Activated CD4-positive, alpha-beta T cell treated with anti-CD3 and anti-CD28 coated beads for 36 hours (primary cell): ENCODE measurements around the gene CPNE1. TPM values are rescaled to one million over a fixed set of nuclear protein-coding genes. Genes with fewer than 3 reads are reported as not detected.
"Not testable (repeated sequence)": the region's sequence is repeated elsewhere in the genome, so short reads cannot be mapped to it uniquely, and the experiment has no call there.

Source experiments
- ATAC-seq: fragments of 200-7000 bp; cut with Tn5 transposase; one replicate; pipeline ENCODE4 v1.10.0; 2021; ENCODE audit warnings: mild to moderate bottlenecking, moderate library complexity
- CTCF ChIA-PET: fragments of 350-600 bp; sonication (Branson Sonifier 250); formaldehyde crosslinking; loops from one replicate; lab custom pipeline; 2021; ENCODE audit warnings: antibody characterized with exemption; lab: Charles Lee
- POLR2A ChIA-PET: fragments of 350-600 bp; sonication (Branson Sonifier 250); formaldehyde crosslinking; loops from one replicate; lab custom pipeline; 2021; ENCODE audit warnings: antibody characterized with exemption, inconsistent platforms; lab: Charles Lee
- DNase-seq: peaks from one replicate; pipeline ENCODE4 v3.0.0-alpha.2; 2020
- H3K27ac Mint-ChIP-seq: one replicate; pipeline ENCODE4 v1.8.0; 2021; ENCODE audit warnings: mixed read lengths
- H3K27me3 Mint-ChIP-seq: one replicate; pipeline ENCODE4 v1.8.0; 2021; ENCODE audit warnings: mixed read lengths
- H3K36me3 Mint-ChIP-seq: one replicate; pipeline ENCODE4 v1.8.0; 2021; ENCODE audit warnings: low read depth, mixed read lengths
- H3K4me1 Mint-ChIP-seq: one replicate; pipeline ENCODE4 v1.8.0; 2021; ENCODE audit warnings: mixed read lengths
- H3K4me3 Mint-ChIP-seq: one replicate; pipeline ENCODE4 v1.8.0; 2021; ENCODE audit warnings: mild to moderate bottlenecking, moderate library complexity, mixed read lengths
- H3K9me3 Mint-ChIP-seq: one replicate; pipeline ENCODE4 v1.8.0; 2021; ENCODE audit warnings: low read depth, mixed read lengths
- intact Hi-C, 2 experiments: fragments of 100-400 bp; cut with DNase I in 1 of 2; cut with micrococcal nuclease in 1 of 2; formaldehyde crosslinking; loops; one replicate each; pipeline versions ENCODE4 v1.14.2 to v1.15.1; 2022 to 2024; cut with DNase I, micrococcal nuclease
- total RNA-seq, 2 experiments: library from RNA; stranded (reverse); gene quantifications; one replicate each; pipeline ENCODE4 v1.2.3, GENCODE V29; 2021

The CPNE1 gene
- total RNA-seq = 100 to 1,000 TPM; 249 to 258 TPM

DNA sequence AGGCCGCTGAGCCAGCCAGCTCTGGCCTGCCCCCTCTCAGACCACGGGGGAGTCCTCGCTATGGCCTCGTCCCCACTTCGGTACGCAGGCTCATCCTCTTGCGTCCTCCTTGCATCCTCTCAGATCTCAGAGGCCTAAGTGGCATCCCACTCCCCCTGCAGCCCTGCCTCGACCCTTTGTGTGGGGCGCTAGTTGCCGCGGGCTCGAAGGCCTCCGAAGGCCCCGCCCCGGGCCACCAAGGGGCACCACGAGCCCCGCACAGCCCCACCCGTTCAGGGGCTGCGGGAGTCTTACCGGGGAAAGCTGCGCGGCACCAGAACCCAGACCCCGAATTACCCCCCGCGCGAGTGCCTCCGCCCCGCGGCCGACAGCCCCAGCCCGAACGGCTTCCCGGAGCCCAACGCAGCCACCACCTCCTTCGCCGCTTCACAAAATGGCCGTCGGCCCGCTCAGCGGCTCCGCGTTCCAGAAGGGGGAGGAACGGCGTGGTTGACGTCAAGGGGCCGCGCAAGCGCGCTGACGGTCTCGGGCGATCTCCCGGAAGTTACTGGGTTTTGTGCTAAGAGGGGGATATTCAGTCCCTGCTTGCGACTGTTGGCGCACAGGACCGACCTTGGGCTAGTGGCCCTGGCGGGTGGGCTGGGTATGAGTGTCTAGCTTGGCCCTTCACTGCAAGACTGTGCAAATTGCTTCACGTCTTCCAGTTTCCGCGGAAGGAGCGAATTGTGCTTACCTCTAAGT, at the start of gene CPNE1, which contains the start of gene RBM12:
CPNE1 (minus strand) TSS at position 435 of the 741 bp plus-strand sequence. CDS start 31,977 bp downstream, outside the sequence.
RBM12 (minus strand) TSS at position 435 of the 741 bp plus-strand sequence. CDS start 9,578 bp downstream, outside the sequence.
- Mint-ChIP-seq H3K9me3 (peaks cover 2% of the 10 kb centered on the region), H3K4me3 (peak within 1 kb of the TSS; percentile 80), H3K4me1 (peaks cover 36% of the 10 kb centered on the region), H3K27ac (peak within 1 kb of the TSS; percentile 100), H3K36me3 (peaks cover 42% of the 10 kb centered on the region), H3K27me3 (no peaks in the 10 kb centered on the region)
- CTCF ChIA-PET = interaction anchor here (0.5 to 8.6 kb wide), 4 partner anchors 14 to 290 kb away, joined by 3 to 92 read pairs (median 6); partner anchors contain the start of genes SCAND1 and SPAG4
- DNase-seq = peak; percentile 96
- intact Hi-C loops = loop anchor here (1.0 to 5.0 kb wide), 13 partner anchors 34 to 357 kb away; partner anchors contain the start of genes ERGIC3 (in 2 of the 2), NFS1 (in 2 of the 2), ROMO1 (in 2 of the 2) and SCAND1 (in 2 of the 2)
- POLR2A ChIA-PET = interaction anchor here (0.6 to 4.5 kb wide), 11 partner anchors 35 to 210 kb away, joined by 3 to 55 read pairs (median 6); partner anchors contain the start of genes ERGIC3, NFS1, RBM39 and ROMO1
- ATAC-seq = peak; percentile 68

DNA sequence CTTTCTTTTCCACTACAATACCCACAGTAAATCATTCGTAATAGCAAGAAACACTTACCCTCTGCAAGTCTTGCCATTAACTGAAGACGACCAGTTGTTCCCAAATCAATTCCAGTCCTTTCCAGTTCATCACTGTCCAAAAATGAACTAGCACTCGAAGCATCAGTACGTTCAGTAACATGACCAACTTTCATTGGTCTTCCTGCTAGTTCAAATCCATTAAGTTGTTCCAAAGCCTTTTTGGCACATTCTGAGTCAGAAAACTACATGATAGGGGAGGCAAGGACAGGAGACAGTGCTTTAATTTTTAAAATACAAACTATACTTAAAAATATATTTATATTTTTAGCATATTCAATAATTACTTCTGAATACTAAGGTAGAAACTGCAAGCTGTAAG, 49.4 kb upstream of the CPNE1 start:
- Mint-ChIP-seq H3K27me3 (no peaks in the 10 kb centered on the region), H3K4me3 (no peak overlapping the region), H3K36me3 (peaks cover 67% of the 10 kb centered on the region), H3K4me1 (peaks cover 51% of the 10 kb centered on the region), H3K9me3 (no peaks in the 10 kb centered on the region), H3K27ac (peak overlapping the region; percentile 67)
- no peak for ATAC-seq
- DNase-seq = no peak
- CTCF ChIA-PET = interaction anchor here (0.6 to 1.9 kb wide), 4 partner anchors 18 to 183 kb away, joined by 3 to 6 read pairs (median 4); no protein-coding TSS in a partner anchor
- intact Hi-C loops = no loop called here
- POLR2A ChIA-PET = interaction anchor here (0.7 to 1.6 kb wide), 3 partner anchors 10 to 28 kb away, joined by 3 to 5 read pairs (median 4); partner anchors contain the start of gene RBM39

DNA sequence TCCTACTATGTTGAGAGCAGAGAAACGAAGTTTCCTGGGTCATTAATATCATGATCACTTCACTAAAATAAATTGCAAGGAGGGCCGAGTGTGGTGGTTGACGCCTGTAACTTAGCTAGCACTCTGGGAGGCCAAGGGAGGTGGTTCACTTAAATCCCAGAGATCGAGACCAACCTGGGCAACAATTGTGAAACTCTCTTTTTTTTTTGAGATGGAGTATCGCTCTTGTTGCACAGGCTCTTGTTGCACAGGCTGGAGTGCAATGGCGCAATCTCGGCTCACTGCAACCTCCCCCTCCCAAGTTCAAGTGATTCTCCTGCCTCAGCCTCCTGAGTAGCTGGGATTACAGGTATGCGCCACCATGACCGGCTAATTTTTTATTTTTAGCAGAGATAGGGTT, 48.4 kb upstream of the CPNE1 start:
- not testable (repeated sequence) for H3K4me3 Mint-ChIP-seq, DNase-seq, H3K27me3 Mint-ChIP-seq, H3K9me3 Mint-ChIP-seq, ATAC-seq
- H3K27ac Mint-ChIP-seq = peak overlapping the region; percentile 51
- H3K4me1 Mint-ChIP-seq = peaks cover 49% of the 10 kb centered on the region
- ChIA-PET CTCF (interaction anchor here (0.6 kb wide), 1 partner anchor 26 kb away, joined by 4 read pairs; no protein-coding TSS in a partner anchor), POLR2A (interaction anchor here (0.6 to 1.4 kb wide), 4 partner anchors 10 to 206 kb away, joined by 3 to 4 read pairs (median 4); no protein-coding TSS in a partner anchor)
- intact Hi-C loops = loop anchor here in 1 of 2 experiments (2.0 kb wide), 1 partner anchor 18 kb away; no protein-coding TSS in a partner anchor
- peaks cover 68% of the 10 kb centered on the region for H3K36me3 Mint-ChIP-seq

DNA sequence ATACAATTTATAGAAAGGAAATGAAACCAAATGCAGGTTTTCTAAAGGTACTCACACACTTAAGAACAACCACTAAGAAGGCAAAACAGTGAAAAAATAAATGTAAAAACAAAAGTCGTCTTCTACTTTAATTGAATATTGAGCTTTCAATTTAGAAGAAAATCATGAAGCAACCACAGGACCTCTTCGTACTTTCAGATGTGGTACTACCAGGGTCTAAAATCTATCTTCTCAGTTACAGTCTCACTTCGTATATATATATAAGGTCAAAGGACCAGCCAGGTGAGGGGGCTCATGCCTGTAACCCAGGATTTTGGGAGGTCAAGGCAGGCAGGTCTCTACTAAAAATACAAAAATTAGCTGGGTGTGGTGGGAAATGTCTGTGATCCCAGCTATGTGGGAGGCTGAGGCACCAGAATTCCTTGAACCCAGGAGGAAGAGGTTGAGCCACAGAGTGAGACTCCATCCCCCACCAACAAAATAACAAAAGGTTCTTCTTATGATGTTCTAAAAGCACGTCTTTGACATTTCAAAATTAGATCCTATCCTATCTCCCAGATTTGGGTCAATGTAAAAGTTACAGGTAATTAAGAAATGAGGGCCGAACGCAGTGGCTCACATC, 47.0 kb upstream of the CPNE1 start:
- CTCF ChIA-PET = interaction anchor here (0.7 to 1.3 kb wide), 2 partner anchors 11 to 19 kb away, joined by 3 to 6 read pairs; no protein-coding TSS in a partner anchor
- Mint-ChIP-seq H3K9me3 (no peaks in the 10 kb centered on the region), H3K27me3 (no peaks in the 10 kb centered on the region), H3K4me3 (peak overlapping the region; percentile 33), H3K4me1 (peaks cover 48% of the 10 kb centered on the region), H3K27ac (peak overlapping the region; percentile 86), H3K36me3 (peaks cover 66% of the 10 kb centered on the region)
- ATAC-seq = peak; percentile 76
- intact Hi-C loops = loop anchor here in 1 of 2 experiments (2.0 kb wide), 1 partner anchor 19 kb away; no protein-coding TSS in a partner anchor
- DNase-seq = no peak
- POLR2A ChIA-PET = interaction anchor here (0.6 to 1.5 kb wide), 11 partner anchors 8 to 127 kb away, joined by 3 to 11 read pairs (median 4); partner anchors contain the start of genes NFS1, RBM39 and ROMO1

DNA sequence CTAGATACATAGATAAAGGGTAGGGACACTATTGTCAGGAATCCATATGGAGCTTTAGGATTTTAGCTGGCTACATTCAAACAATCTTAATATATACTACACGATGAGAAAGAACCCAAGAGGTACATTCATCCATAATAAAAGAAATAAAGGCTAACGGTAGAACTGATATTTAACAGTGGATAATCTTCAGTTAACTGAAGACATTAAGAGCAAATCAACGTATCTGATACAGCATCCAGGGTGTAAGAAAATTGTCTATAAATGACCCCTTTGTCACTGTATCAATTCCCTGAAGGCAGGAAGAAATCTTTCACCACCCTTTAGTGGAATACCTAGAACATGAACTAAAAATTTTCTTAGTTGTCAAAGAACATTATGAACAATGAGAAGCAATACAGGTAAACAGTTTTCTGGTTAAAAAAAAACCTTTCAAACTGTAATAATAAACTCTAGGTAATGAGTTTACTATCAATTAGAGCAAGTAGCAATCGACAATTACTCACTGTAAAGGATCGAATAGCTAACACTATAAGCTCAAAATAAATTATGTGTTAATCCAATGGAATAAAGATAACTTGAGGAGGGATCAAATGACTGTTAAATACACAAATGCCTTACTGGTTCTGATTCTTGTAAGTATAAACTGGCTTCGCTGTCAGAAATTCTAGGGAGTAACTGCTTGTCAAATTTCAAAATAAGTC, 46.3 kb upstream of the CPNE1 start:
- ChIA-PET POLR2A (interaction anchor here (0.6 to 1.5 kb wide), 9 partner anchors 9 to 126 kb away, joined by 3 to 11 read pairs (median 4); partner anchors contain the start of genes NFS1, RBM39 and ROMO1), CTCF (interaction anchor here (0.7 to 1.3 kb wide), 2 partner anchors 11 to 20 kb away, joined by 3 to 6 read pairs; no protein-coding TSS in a partner anchor)
- Mint-ChIP-seq H3K4me3 (peak overlapping the region; percentile 33), H3K27me3 (no peaks in the 10 kb centered on the region), H3K27ac (peak overlapping the region; percentile 86), H3K4me1 (peaks cover 46% of the 10 kb centered on the region), H3K36me3 (peaks cover 68% of the 10 kb centered on the region), H3K9me3 (no peaks in the 10 kb centered on the region)
- intact Hi-C loops = no loop called here
- DNase-seq (no peak), ATAC-seq (no peak)

DNA sequence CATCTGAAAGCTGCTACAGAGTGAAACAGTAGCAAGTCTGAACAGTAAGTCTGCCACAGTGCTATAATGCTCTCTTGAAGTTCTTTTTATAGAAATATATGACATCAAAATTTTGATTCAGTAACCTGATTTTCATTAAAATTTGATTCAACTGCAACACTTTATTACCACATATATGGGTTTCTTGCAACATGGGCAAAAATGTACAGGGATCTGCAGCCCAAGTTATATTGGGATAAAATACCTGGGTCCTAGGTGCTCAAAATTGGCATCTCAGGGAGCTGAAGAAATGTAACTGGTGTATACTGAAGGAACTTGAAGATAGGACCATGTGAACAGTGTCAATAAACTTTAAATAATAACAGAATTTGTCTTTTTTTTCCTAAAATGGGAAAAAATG, 45.3 kb upstream of the CPNE1 start:
- CTCF ChIA-PET = interaction anchor here (1.3 to 1.5 kb wide), 3 partner anchors 9 to 90 kb away, joined by 3 to 5 read pairs (median 5); no protein-coding TSS in a partner anchor
- DNase-seq (no peak), ATAC-seq (no peak)
- no peaks in the 10 kb centered on the region for H3K27me3 Mint-ChIP-seq
- H3K4me3 Mint-ChIP-seq = no peak overlapping the region
- peaks cover 68% of the 10 kb centered on the region for H3K36me3 Mint-ChIP-seq
- no peak overlapping the region for H3K27ac Mint-ChIP-seq
- no peaks in the 10 kb centered on the region for H3K9me3 Mint-ChIP-seq
- POLR2A ChIA-PET = interaction anchor here (0.8 to 1.0 kb wide), 2 partner anchors 9 to 10 kb away, joined by 3 to 6 read pairs; no protein-coding TSS in a partner anchor
- H3K4me1 Mint-ChIP-seq = peaks cover 40% of the 10 kb centered on the region
- intact Hi-C loops = no loop called here

DNA sequence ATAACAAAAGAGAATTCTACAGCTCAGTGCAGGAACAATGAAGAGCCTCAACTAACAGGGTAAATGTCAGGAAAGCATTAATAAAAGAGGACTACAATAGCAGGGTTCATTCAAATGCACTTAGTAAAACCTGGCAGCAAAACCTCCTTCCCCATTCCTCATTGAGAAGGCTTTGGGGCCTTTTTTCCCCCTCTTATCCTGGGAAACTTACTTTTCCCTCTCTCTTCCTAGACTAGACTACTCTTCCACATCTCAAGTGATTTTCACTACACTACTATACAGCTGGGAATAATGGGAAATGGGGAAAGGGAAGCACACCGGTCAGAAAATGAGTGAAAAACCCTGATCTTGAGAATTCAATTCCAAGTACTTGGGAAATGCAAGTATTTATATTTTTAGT, 44.6 kb upstream of the CPNE1 start:
- Mint-ChIP-seq H3K4me3 (no peak overlapping the region), H3K27me3 (no peaks in the 10 kb centered on the region), H3K27ac (peak overlapping the region; percentile 81), H3K36me3 (peaks cover 74% of the 10 kb centered on the region), H3K9me3 (no peaks in the 10 kb centered on the region), H3K4me1 (peaks cover 37% of the 10 kb centered on the region)
- DNase-seq (no peak), ATAC-seq (no peak)
- ChIA-PET CTCF (interaction anchor here (1.3 to 1.5 kb wide), 3 partner anchors 8 to 89 kb away, joined by 3 to 5 read pairs (median 5); no protein-coding TSS in a partner anchor), POLR2A (interaction anchor here (0.6 to 2.0 kb wide), 3 partner anchors 9 to 244 kb away, joined by 3 to 11 read pairs (median 6); no protein-coding TSS in a partner anchor)
- intact Hi-C loops = loop anchor here in 1 of 2 experiments (2.0 to 10.0 kb wide), 2 partner anchors 26 to 244 kb away; no protein-coding TSS in a partner anchor

DNA sequence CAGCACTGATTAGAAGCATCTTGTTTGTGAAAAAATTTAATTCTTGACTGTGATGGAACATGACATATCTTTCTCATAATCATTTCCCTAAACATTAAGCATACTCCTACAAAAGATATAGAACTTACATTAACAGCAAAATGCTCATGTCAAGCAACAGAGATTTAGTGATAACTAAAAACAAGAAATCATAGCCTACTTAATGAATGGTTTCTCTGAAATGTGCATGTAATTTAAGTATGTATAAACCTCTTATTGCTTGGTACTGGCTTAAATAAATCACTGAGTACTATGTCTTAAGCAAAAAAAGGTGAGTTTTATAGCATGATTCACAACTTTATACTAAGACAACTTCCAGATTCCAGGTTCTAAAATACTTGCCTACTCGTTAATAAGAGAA, 43.8 kb upstream of the CPNE1 start:
- intact Hi-C loops = loop anchor here in 1 of 2 experiments (2.0 to 10.0 kb wide), 2 partner anchors 26 to 244 kb away; no protein-coding TSS in a partner anchor
- Mint-ChIP-seq H3K36me3 (peaks cover 76% of the 10 kb centered on the region), H3K4me3 (no peak overlapping the region), H3K27me3 (no peaks in the 10 kb centered on the region), H3K27ac (no peak overlapping the region), H3K4me1 (peaks cover 37% of the 10 kb centered on the region), H3K9me3 (no peaks in the 10 kb centered on the region)
- ChIA-PET CTCF (interaction anchor here (0.8 to 1.1 kb wide), 2 partner anchors 31 to 50 kb away, joined by 3 read pairs; no protein-coding TSS in a partner anchor), POLR2A (interaction anchor here (1.1 to 2.0 kb wide), 2 partner anchors 10 to 11 kb away, joined by 5 to 11 read pairs; no protein-coding TSS in a partner anchor)
- DNase-seq (no peak), ATAC-seq (no peak)

DNA sequence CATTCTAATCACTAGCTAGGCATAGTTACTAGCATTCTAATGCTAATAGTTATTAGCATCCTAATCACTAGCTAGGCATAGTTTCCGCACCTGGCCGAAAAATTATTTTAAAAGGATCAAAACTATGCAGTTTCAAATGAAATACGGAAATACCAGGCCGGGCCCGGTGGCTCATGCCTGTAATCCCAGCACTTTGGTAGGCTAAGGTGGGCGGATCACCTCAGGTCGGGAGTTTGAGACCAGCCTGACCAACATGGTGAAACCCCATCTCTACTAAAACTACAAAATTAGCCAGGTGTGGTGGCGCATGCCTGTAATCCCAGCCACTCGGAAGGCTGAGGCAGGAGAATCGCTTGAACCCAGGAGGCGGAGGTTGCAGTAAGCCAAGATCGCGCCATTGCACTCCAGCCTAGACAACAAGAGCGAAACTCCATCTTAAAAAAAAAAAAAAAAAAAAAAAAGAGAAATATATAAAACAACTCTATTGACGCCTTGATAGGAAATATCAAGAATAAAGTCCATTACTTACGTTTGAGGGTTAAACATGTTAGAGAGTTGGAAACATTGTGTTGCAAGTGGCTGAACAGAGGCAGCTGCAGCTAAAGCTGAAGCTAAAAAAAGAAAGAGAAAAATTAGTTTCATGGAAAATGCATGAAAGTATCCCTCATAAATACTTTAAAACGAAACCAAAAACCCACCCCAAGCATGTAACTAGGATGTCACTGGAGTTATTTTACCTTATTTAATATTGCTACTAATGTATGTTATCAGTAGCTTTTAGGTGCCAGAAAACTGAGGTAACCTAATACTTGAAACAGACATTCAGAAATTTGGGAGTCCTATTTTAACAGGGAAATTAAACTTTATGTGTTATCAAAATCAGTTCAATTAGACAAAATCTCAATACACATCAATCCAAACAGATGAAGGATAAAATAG, 42.2 kb upstream of the CPNE1 start:
- not testable (repeated sequence) for ATAC-seq, H3K27ac Mint-ChIP-seq, DNase-seq, H3K27me3 Mint-ChIP-seq, H3K4me3 Mint-ChIP-seq, H3K9me3 Mint-ChIP-seq
- ChIA-PET CTCF (interaction anchor here (0.7 to 1.6 kb wide), 3 partner anchors 13 to 228 kb away, joined by 3 read pairs; no protein-coding TSS in a partner anchor), POLR2A (interaction anchor here (2.0 kb wide), 1 partner anchor 11 kb away, joined by 11 read pairs; no protein-coding TSS in a partner anchor)
- H3K36me3 Mint-ChIP-seq = peaks cover 79% of the 10 kb centered on the region
- peaks cover 30% of the 10 kb centered on the region for H3K4me1 Mint-ChIP-seq
- intact Hi-C loops = loop anchor here in 1 of 2 experiments (10.0 kb wide), 1 partner anchor 242 kb away; no protein-coding TSS in a partner anchor
